Measurements from ENCODE around the gene PI4K2A. TPM values are rescaled to one million over a fixed set of nuclear protein-coding genes. Genes with fewer than 3 reads are reported as not detected.

Gene PI4K2A
- total RNA-seq, result 10 to 100 TPM; 11.6 to 23.5 (median 19.4) TPM

GRCh38 chr10:97640174-97640867 lies at the start of gene PI4K2A:
Gene PI4K2A (plus strand): TSS chr10:97640671. CDS start chr10:97640743, 72 bp downstream.
- H3K36me3 ChIP-seq, result peaks cover 0 to 13% (median 0%) of the 10 kb centered on the region in 3 donors
- TF ChIP-seq POLR2A (IDR thresholded peaks at IDR 0.05) (peak; percentile 66 to 83), CTCF (IDR thresholded peaks at IDR 0.05) (no peak)
- no peaks in the 10 kb centered on the region for H3K27me3 ChIP-seq
- H3K4me1 ChIP-seq, result peaks cover 0 to 14% (median 0%) of the 10 kb centered on the region in 4 donors
- H3K4me3 ChIP-seq, result peak within 1 kb of the TSS; percentile 79 to 97 (median 93)
- no peaks in the 10 kb centered on the region for H3K9me3 ChIP-seq
- DNase-seq, result peak; percentile 99 to 100 (median 99)
- peak within 1 kb of the TSS; percentile 83 to 93 (median 88) for H3K27ac ChIP-seq

- Histone ChIP-seq H3K9me3 (no peaks in the 10 kb centered on the region), H3K27me3 (no peaks in the 10 kb centered on the region), H3K27ac (no peak overlapping the region), H3K4me1 (peaks cover 0 to 2% (median 0%) of the 10 kb centered on the region in 4 donors), H3K4me3 (no peak overlapping the region), H3K36me3 (no peaks in the 10 kb centered on the region)
- DNase-seq, result no peak
- TF ChIP-seq CTCF (IDR thresholded peaks at IDR 0.05) (no peak), POLR2A (IDR thresholded peaks at IDR 0.05) (no peak)
These were observed 49.5 kb upstream of the PI4K2A start for GRCh38 chr10:97590748-97591495.

- TF ChIP-seq CTCF (IDR thresholded peaks at IDR 0.05), result no peak
- no peak for TF ChIP-seq POLR2A (IDR thresholded peaks at IDR 0.05)
- no peaks in the 10 kb centered on the region for H3K36me3 ChIP-seq
- no peak overlapping the region for H3K27ac ChIP-seq
- DNase-seq, result no peak
- no peaks in the 10 kb centered on the region for H3K9me3 ChIP-seq
- H3K27me3 ChIP-seq, result no peaks in the 10 kb centered on the region
- no peak overlapping the region for H3K4me3 ChIP-seq
- H3K4me1 ChIP-seq, result peaks cover 0 to 8% (median 0%) of the 10 kb centered on the region in 4 donors
These were observed 47.0 kb upstream of the PI4K2A start for GRCh38 chr10:97593421-97593820.

GRCh38 chr10:97596101-97597082 lies 44.1 kb upstream of the PI4K2A start:
- H3K36me3 ChIP-seq, result no peaks in the 10 kb centered on the region
- H3K4me1 ChIP-seq, result peaks cover 0 to 8% (median 0%) of the 10 kb centered on the region in 4 donors
- no peak overlapping the region for H3K4me3 ChIP-seq
- H3K27me3 ChIP-seq, result no peaks in the 10 kb centered on the region
- H3K27ac ChIP-seq, result peak overlapping the region in 3 of 4 donors; percentile 17 to 72 (median 59)
- no peaks in the 10 kb centered on the region for H3K9me3 ChIP-seq
- TF ChIP-seq CTCF (IDR thresholded peaks at IDR 0.05) (no peak), POLR2A (IDR thresholded peaks at IDR 0.05) (no peak)
- DNase-seq, result no peak

GRCh38 chr10:97597778-97598177 lies 42.7 kb upstream of the PI4K2A start:
- H3K4me1 ChIP-seq, result peaks cover 0 to 8% (median 0%) of the 10 kb centered on the region in 4 donors
- no peaks in the 10 kb centered on the region for H3K36me3 ChIP-seq
- H3K27me3 ChIP-seq, result no peaks in the 10 kb centered on the region
- H3K4me3 ChIP-seq, result no peak overlapping the region
- H3K27ac ChIP-seq, result no peak overlapping the region
- H3K9me3 ChIP-seq, result no peaks in the 10 kb centered on the region
- no peak for DNase-seq
- TF ChIP-seq POLR2A (IDR thresholded peaks at IDR 0.05) (no peak), CTCF (IDR thresholded peaks at IDR 0.05) (no peak)
